Inflammatory macrophage treated with lipopolysaccharide for 4 hours (primary cell): Measurements from ENCODE around the gene RAB1B.
"Not testable (repeated sequence)": the region's sequence is repeated elsewhere in the genome, so short reads cannot be mapped to it uniquely, and the experiment has no call there.

Experiments used
- DNase-seq: peaks from one replicate; pipeline ENCODE4 v3.0.0-alpha.2; 2020

RAB1B gene

GRCh38 chr11:66310803-66311440, 42.5 kb downstream of the RAB1B start:
- DNase-seq, result not testable (repeated sequence)

GRCh38 chr11:66311470-66311964, 43.1 kb downstream of the RAB1B start:
- DNase-seq, result no peak

- peak; percentile 90 for DNase-seq
Observed at GRCh38 chr11:66311965-66312548, 43.6 kb downstream of the RAB1B start.

- peak; percentile 98 for DNase-seq
Observed at GRCh38 chr11:66312549-66313320, 44.3 kb downstream of the RAB1B start.

DNA sequence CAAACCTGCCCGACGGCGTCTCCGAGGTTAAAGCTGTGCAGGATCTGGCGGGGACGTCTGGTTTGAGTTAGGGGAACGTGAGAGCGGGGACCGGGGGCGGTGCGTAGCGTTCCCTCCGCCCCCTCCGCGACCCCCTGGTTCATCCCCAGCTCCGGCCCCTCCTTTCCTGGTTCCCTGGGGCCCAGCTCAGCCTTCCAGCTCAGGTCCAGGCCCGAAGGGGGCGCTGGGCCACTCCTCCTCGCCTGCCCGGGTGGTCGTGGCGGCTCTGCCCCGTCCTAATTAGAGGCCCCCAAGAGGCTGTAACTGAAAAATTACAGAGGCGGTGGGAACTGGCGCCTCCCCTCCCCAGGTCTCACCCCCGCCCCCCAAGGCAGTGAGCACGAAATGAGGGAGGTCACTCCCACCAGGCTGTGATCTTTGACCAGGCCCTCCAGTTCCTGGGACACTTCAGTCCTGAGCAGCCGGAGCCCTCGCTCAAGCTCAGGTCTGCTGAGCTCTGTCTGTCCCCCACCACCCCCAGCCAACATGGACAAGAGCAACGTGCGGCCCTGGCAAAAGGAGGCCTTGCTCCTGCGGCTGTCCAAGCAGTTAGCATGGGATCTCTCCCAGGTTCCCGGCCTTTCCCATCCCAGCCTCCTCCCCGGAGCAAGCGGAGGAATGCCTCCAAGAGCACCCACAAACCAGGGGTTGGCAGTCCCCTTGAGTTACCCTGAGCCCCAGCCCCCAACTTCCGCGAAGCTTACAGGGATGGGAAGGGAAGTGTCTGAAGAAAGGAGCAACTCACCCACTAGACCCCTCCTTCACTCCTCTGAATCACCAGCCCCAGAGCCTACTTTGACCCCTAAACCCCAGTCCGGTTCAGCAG, 45.1 kb downstream of the RAB1B start:
- no peak for DNase-seq

DNA sequence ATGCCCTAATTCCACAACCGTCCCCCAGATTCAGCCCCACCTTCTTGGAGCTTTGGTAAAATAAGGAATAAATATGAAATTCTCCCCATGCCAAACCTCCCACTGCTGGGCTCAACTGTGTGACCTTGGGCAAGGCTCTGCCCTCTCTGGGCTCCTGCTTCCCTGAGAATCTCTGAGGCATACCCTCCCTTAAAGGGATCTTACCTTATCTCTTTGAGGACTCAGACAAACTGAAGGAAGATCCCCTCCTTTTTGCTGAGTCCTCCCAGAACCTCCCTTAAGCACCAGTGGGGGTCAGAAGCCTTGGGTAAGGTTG, 45.7 kb downstream of the RAB1B start:
- DNase-seq, result no peak

DNA sequence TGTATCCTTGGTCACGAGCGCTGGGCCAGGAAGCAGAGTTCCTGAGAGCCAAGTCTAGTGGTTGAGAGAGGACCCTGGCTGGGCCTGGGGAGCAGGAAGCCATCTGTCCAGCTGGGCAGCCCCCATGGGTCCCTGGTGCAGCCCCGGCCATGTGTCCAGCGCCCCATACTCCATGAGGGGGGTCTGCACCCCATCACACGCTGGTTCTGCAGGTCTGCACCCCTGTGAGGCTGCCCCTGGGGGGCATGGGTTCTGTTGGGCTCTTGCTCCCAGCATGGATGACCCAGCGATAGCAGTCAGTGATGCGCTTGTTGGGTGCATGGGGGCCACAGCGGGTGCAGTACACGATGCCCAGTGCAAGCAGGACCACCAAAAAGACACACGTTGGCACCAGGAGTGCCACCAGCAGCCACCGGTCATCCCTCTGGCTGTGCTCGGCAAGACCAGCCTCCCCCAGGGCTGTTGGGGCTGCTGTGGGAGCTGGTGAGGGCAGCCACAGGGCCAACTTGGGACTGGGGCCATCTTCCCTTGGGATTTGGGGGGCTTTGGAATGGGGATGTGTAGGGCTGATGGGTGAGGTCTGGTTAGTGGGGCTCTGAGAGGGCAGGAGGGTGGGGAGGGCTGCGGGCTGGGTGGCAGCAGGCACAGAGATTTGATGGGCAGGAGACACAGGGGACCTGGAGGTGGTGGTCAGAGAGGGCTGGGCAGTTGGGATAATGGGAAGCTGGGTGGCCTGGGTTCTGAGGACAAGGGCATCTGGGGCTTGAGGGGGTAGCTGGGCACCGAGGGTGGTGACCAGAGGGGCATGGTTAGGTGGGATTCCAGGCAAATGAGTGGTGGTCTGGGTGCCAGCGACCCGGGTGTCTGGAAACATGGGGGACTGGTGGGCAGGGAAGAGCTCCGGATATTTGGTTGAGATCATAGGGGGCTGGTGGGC, 46.4 kb downstream of the RAB1B start:
- no peak for DNase-seq

GRCh38 chr11:66315498-66315885, 47.1 kb downstream of the RAB1B start:
- DNase-seq, result no peak

DNA sequence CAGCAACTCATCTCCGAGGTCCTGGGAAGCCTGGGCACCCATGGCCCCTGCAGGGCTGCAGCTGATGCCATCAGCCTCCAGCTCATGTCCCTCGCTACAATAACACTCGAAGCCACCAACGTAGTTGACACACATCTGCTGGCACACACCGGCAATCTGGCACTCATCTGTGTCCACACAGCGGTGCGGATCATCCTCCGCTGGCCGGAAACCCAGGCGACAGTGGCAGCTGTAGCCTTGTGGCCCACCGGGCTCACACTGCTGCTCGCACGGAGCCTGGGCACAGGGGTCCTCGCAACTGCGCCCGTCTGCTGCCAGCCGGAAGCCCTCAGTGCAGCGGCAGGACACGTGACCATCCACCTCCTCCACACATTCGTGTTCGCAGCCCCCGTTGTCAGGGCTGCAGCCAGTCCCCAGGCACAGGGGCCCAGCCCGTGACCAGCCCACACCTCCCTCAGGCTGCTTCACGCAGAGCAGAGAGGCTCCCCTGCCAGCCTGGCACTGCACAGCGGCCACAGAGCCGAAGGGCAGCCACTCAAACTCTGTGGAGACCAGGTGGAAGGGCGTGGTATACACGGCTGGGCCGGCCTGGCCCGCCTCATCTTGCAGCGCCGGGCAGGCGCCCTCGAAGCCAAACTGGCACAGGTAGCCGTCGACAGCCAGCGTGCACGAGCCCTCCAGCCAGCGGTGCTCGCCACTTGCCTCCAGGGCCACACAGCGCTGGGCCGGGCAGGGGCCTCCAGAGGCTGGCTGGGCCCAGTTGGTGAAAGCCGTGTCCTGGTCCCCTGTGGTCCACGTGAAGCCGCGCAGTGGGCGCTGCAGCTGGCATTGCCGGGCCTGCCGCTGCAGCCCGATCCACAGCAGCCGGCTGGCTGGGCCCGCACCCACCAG, 47.7 kb downstream of the RAB1B start:
- DNase-seq, result no peak

DNA sequence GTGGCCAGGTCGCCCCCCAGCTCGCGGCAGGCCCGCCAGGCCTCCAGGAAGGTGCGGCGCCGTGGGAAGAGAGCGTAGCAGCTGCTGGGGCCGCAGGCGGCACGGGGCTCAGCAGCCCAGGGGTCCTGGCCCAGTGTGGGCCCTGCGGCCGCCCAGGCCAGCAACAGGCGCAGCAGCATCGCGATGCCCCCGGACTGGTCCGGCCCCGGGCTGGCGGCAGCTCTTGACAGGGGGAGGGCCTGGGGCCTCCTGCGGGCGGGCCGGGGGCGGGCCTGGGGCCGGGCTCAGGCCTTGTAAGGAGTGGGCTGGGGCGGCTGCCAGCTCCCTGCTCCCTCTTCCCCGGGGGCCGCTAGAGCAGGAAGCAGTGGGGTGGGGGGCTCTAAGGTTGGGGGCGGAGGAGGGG, 48.4 kb downstream of the RAB1B start, which contains the start of gene CD248:
Gene CD248, minus strand, starts transcription at position 196 of the 403 bp plus-strand sequence. Its CDS starts 17 bp downstream, at position 179.
- no peak for DNase-seq

- DNase-seq, result peak; percentile 15
Observed at GRCh38 chr11:66317322-66317722, 48.9 kb downstream of the RAB1B start.

- peak; percentile 85 for DNase-seq
Observed at GRCh38 chr11:66317723-66318599, 49.5 kb downstream of the RAB1B start.

DNA sequence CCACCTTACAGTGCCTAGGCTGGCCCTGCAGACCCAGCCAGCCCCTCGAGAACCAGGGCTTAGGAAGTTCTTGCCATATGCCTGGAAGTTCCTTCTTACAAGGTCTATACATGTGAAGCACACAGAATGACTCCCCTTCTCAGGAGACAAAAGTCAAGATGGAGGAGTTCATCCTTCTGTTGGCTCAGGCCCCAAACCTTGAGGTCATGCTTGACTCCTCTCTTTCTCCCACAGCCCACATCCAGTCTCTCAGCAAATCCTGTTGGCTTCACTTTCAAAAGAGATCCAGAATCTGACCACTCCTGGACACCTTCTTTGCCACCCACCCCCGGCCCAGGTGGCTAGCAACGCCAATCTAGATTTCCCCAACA, 50.1 kb downstream of the RAB1B start:
- no peak for DNase-seq

DNA sequence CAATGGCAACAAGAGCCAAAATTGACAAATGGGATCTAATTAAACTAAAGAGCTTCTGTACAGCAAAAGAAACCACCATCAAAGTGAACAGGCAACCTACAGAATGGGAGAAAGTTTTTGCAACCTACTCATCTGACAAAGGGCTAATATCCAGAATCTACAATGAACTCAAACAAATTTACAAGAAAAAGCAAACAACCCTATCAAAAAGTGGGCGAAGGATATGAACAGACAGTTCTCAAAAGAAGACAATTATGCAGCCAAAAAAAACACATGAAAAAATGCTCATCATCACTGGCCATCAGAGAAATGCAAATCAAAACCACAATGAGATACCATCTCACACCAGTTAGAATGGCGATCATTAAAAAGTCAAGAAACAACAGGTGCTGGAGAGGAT, 51.9 kb downstream of the RAB1B start:
- not testable (repeated sequence) for DNase-seq

DNA sequence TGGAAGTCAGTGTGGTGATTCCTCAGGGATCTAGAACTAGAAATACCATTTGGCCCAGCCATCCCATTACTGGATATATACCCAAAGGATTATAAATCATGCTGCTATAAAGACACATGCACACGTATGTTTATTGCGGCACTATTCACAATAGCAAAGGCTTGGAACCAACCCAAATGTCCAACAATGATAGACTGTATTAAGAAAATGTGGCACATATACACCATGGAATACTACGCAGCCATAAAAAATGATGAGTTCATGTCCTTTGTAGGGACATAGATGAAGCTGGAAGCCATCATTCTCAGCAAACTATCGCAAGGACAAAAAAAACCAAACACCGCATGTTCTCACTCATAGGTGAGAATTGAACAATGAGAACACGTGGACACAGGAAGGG, 52.3 kb downstream of the RAB1B start:
- not testable (repeated sequence) for DNase-seq

GRCh38 chr11:66321606-66322005, 53.2 kb downstream of the RAB1B start:
- no peak for DNase-seq

DNA sequence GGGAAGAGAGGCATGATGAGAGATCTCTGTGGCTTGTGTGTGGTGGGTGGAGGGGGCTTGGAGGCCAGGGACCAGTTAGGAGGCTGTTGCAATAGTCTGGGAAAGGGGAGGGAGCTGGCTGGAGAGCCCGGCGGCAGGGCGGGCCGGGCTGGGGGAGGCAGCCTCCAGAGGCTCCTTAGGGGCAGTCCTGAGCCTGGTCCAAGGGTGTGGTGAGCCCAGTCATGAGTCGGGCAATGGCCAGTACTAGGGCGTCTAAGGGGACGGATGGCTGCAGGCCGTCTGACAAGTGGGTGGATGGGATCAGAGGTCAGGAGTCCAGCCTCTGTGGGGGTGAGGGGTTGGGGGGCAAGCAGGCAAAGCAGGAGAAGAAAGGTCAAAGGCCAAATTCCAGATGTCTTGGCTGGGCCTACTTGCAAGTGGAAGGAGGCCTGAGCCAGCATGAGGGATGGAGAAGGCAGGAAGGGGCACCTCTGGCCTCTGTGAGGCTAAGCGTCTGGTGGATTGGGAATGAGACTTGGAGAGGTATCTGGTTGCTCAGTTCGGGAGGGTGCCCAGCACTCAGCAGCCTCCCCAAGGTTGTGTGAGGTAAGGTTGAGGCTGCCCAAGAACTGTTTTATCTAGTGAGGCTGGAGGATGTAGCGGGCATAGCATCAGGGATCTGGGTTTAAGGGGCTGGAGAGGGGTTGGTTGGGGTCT, 54.4 kb downstream of the RAB1B start:
- DNase-seq, result no peak

DNA sequence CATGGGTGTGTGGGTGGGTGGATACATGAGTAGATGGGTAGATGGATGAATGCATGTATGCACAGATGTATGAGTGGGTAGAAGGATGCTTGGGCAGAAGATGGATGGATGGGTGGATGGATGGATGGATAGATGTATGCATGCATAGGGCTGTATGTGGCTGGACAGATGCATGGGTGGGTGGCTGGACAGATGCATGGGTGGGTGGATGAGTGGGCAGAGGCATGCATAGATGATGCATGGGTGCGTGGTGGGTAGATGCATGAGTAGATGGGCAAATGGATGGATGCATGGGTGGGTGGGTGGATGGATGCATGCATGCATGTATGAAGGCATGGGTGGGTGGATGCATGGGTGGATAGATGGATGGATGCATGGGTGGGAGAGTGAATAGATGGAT, 55.2 kb downstream of the RAB1B start:
- no peak for DNase-seq

DNA sequence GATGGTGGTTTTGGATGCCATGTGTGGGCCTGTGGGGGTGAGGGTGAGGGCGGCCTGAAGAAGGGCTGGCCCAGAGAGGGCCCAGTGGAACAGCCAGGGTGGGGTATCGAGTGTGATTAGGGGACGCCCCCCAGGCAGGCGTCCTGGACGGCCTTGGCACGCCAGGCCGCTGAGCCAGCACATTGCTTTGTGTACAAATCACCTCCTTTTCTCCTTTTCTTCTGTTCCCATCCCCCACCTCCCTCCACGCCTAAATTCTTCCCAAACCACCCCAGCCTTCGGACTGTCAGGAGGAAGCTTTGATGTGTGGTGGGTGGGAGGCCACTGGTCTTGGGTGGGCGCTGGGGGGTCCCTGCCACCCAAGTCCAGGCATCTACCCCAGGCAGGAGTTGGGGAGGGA, 56.2 kb downstream of the RAB1B start:
- no peak for DNase-seq
